ENCODE measurements around the gene CACNA2D1. TPM values are rescaled to one million over a fixed set of nuclear protein-coding genes. Genes with fewer than 3 reads are reported as not detected.

CACNA2D1 gene
- total and polyA plus RNA-seq, 8 donors: 1.8 to 72.7 (median 5.7) TPM

GRCh38 chr7:82471351-82472020 lies 27.9 kb upstream of the CACNA2D1 start:
- H3K4me3 ChIP-seq: no peak overlapping the region
- H3K27ac ChIP-seq: no peak overlapping the region
- H3K36me3 ChIP-seq: no peaks in the 10 kb centered on the region
- H3K4me1 ChIP-seq: no peaks in the 10 kb centered on the region
- no peaks in the 10 kb centered on the region for H3K9me3 ChIP-seq
- no peaks in the 10 kb centered on the region for H3K27me3 ChIP-seq
- intact Hi-C loops (cut with DNase I; ENCODE audit: low total_unique reads): no loop called here
- DNase-seq: no peak
- no peak for TF ChIP-seq CTCF (IDR thresholded peaks at IDR 0.05)
- TF ChIP-seq POLR2AphosphoS5 (IDR thresholded peaks at IDR 0.05): no peak
- TF ChIP-seq POLR2A (IDR thresholded peaks at IDR 0.05): no peak
- TF ChIP-seq EP300 (IDR thresholded peaks at IDR 0.05): no peak
- 78 to 85% (median 81%) methylated on average over 6 of the region's 6 CpGs for WGBS, 5 donors

- H3K36me3 ChIP-seq: no peaks in the 10 kb centered on the region
- H3K4me3 ChIP-seq: no peak overlapping the region
- DNase-seq: no peak
- whole genome bisulfite sequencing, 5 donors: 72 to 78% (median 74%) methylated on average over 4 of the region's 4 CpGs
- no peak for TF ChIP-seq CTCF (IDR thresholded peaks at IDR 0.05)
- TF ChIP-seq POLR2AphosphoS5 (IDR thresholded peaks at IDR 0.05): no peak
- TF ChIP-seq POLR2A (IDR thresholded peaks at IDR 0.05): no peak
- TF ChIP-seq EP300 (IDR thresholded peaks at IDR 0.05): no peak
- H3K27me3 ChIP-seq: no peaks in the 10 kb centered on the region
- no peaks in the 10 kb centered on the region for H3K4me1 ChIP-seq
- intact Hi-C loops (cut with DNase I; ENCODE audit: low total_unique reads): no loop called here
- H3K9me3 ChIP-seq: peaks cover 0 to 8% (median 0%) of the 10 kb centered on the region in 4 donors
- H3K27ac ChIP-seq: no peak overlapping the region
Observed at GRCh38 chr7:82469207-82469606, 25.6 kb upstream of the CACNA2D1 start.

GRCh38 chr7:82468435-82468834 lies 24.9 kb upstream of the CACNA2D1 start:
- Histone ChIP-seq H3K27ac (no peak overlapping the region), H3K9me3 (peaks cover 0 to 8% (median 2%) of the 10 kb centered on the region in 4 donors), H3K4me1 (no peaks in the 10 kb centered on the region), H3K27me3 (no peaks in the 10 kb centered on the region), H3K4me3 (no peak overlapping the region), H3K36me3 (no peaks in the 10 kb centered on the region)
- no peak for TF ChIP-seq EP300 (IDR thresholded peaks at IDR 0.05)
- no peak for TF ChIP-seq CTCF (IDR thresholded peaks at IDR 0.05)
- no peak for TF ChIP-seq POLR2A (IDR thresholded peaks at IDR 0.05)
- no peak for TF ChIP-seq POLR2AphosphoS5 (IDR thresholded peaks at IDR 0.05)
- 58 to 80% (median 69%) methylated on average over 3 of the region's 3 CpGs for WGBS, 5 donors
- intact Hi-C loops (cut with DNase I; ENCODE audit: low total_unique reads): no loop called here
- no peak for DNase-seq

GRCh38 chr7:82467020-82467419 lies 23.4 kb upstream of the CACNA2D1 start:
- 63 to 92% (median 84%) methylated on average over 2 of the region's 2 CpGs for WGBS, 5 donors
- Histone ChIP-seq H3K36me3 (no peaks in the 10 kb centered on the region), H3K27me3 (no peaks in the 10 kb centered on the region), H3K27ac (no peak overlapping the region), H3K4me1 (no peaks in the 10 kb centered on the region), H3K9me3 (peaks cover 0 to 8% (median 2%) of the 10 kb centered on the region in 4 donors), H3K4me3 (no peak overlapping the region)
- intact Hi-C loops (cut with DNase I; ENCODE audit: low total_unique reads): no loop called here
- TF ChIP-seq EP300 (IDR thresholded peaks at IDR 0.05): no peak
- no peak for TF ChIP-seq CTCF (IDR thresholded peaks at IDR 0.05)
- TF ChIP-seq POLR2AphosphoS5 (IDR thresholded peaks at IDR 0.05): no peak
- TF ChIP-seq POLR2A (IDR thresholded peaks at IDR 0.05): no peak
- no peak for DNase-seq
